Ureter (tissue), 1 donor: Measurements from ENCODE around the gene YWHAH. TPM values are rescaled to one million over a fixed set of nuclear protein-coding genes. Genes with fewer than 3 reads are reported as not detected.
A peak's percentile ranks its signal among the peaks of the same experiment; 100 is the strongest.

Experiments
- DNase-seq: peaks from one replicate; pipeline ENCODE4 v3.0.0-alpha.2; 2020; ENCODE audit warnings: low spot score
- total RNA-seq: library from RNA; stranded (reverse); gene quantifications from one replicate; pipeline ENCODE4 v1.2.4, GENCODE V29; 2023
- donor health status: DM: yes; HTN: yes; CAD: no.

YWHAH gene
- total RNA-seq, 1 donor from 2014 or later = 86.7 TPM

- DNase-seq = no peak
Measured at GRCh38 chr22:31923136-31923535, 21.2 kb upstream of the YWHAH start.

- DNase-seq = no peak
Measured at GRCh38 chr22:31923747-31924146, 20.6 kb upstream of the YWHAH start.

GRCh38 chr22:31925056-31925455 lies 19.3 kb upstream of the YWHAH start:
- DNase-seq = no peak

- DNase-seq = no peak
Measured at GRCh38 chr22:31926024-31926423, 18.3 kb upstream of the YWHAH start.

DNA sequence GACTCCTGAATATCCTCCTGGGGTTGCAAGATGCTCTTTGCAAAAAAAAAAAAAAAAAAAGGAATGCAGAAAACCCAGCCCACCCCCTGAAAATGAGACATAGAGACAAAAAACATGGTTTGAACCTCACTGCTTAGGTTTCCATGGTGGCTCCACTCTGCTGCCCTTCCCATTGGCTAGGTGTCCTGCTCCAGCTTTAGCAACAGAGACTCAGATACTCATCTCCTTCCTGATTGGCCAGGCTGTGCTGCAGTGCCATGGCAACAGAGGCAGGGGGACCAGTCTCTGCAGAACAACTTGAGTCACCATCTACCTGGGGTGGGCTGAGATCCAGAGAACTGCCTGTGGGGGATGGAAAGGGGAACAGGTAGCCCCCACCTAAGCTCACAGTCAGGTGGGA lies 17.4 kb upstream of the YWHAH start:
- no peak for DNase-seq

GRCh38 chr22:31927562-31927961 lies 16.8 kb upstream of the YWHAH start:
- DNase-seq = no peak

- no peak for DNase-seq
Measured at GRCh38 chr22:31929167-31929930, 15.0 kb upstream of the YWHAH start.

DNA sequence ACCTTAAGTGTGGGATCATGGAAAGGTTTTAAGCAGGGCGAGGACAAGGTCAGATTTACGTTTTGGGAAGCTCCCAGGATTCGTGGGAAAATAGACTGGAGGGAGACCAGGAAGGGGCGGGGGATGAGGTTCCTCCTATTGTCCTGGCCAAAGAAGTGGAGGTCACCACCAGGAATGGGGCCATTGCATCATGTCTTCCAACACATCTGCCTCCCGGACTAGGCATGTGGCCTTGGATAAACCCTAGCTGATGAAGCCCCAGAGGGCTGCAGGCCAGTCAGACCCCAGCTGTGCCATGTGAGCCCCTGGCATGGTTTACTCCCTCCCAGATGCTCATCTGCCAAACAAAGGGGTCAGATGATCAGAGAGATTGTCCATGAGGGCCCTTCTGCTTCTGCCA lies 11.5 kb upstream of the YWHAH start:
- DNase-seq = no peak

DNA sequence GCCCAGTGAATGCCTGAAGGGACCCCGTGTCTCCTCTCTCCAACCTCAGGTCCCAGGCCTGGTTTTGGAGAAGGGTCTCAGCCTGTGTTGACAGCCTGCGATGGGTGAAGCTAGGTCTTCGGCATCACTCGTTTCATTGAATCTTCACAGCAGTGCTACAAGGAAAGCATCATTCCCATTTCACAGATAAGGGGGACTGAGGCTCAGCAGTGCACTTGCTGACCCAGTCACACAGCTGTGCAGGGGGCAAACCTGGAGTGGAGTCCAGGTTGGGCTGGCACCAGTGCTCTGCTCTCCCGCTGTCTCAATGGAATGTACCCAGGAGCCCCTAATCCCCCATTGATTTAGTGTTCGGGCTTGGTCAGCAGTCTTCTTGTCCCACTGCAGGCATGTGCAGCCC lies 10.9 kb upstream of the YWHAH start:
- no peak for DNase-seq

GRCh38 chr22:31933816-31934482 lies 10.4 kb upstream of the YWHAH start:
- no peak for DNase-seq

DNA sequence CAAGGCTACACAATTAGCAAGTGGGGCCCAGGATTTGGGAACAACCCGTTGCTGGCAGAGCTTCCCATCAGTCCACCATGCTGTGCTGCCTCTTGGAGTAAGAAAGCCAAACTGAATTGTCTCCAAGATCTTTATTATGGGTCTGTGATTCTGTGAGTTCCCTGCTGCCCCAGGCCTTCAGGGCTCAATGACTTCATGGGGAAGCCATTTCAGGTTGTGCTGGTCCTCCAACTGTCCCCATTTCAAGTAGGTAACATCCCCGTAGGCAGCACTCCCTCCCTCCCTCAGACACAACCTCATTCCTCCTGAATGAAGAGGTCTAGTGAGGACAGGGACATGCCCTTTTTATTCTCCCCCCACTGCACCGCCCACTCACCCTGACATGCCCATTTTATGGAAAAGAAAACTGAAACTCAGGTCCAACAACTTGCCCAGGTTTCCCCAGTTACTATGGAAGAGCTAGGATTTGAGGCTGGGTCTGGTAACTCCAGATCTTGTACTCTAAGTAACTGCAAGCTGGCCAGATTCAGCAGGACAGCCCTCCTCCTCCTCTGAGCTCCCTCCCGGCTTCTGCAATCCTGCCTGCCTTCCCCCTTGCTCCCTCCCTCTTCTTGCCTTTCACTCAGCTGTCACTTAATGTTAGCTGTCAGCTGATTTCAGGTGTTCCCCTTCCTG lies 8.2 kb upstream of the YWHAH start:
- no peak for DNase-seq

DNA sequence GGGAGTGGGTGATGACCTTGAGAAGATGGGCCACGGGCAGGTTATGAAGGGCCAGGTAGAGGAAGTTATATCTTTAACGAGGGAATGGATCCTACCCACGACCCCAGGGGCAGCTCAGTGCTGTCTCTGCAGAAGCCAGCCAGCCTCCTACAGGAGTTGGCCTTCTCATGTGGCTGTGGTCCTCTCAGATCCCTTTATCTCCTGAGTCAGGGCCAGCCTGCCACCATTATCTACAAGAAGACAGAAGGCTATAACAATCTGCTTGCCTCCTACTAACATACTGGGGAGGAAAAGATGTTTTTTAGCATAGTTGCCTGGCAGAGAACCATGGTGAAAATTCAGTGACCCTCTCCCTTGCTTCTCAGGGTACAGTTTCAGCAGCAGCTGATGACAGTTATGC lies 7.0 kb upstream of the YWHAH start:
- DNase-seq = no peak

- DNase-seq = no peak
Measured at GRCh38 chr22:31938296-31938695, 6.0 kb upstream of the YWHAH start.

GRCh38 chr22:31940506-31940905 lies 3.8 kb upstream of the YWHAH start:
- DNase-seq = no peak

DNA sequence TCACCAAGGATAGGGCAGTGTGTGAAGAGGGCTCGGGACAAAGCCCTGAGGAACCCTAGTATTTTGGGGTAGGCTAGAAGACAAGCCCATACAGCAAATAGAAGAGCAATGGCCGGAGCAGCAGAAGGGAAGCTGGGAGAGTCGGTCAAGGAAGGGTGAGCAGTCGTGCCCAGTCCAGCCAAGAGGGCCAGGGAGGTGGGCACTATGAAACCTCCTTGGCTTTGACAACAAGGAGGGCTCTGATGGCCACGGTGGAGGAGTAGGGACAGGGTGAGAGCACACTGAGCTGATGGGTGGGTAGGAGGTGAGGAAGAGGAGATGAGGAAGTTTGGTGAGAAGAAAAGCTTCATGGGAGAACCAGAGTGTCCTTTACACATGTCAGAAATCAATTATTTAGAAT lies 2.2 kb upstream of the YWHAH start:
- no peak for DNase-seq

GRCh38 chr22:31943206-31943977 lies 943 bp upstream of the YWHAH start:
- peak; percentile 48 for DNase-seq

DNA sequence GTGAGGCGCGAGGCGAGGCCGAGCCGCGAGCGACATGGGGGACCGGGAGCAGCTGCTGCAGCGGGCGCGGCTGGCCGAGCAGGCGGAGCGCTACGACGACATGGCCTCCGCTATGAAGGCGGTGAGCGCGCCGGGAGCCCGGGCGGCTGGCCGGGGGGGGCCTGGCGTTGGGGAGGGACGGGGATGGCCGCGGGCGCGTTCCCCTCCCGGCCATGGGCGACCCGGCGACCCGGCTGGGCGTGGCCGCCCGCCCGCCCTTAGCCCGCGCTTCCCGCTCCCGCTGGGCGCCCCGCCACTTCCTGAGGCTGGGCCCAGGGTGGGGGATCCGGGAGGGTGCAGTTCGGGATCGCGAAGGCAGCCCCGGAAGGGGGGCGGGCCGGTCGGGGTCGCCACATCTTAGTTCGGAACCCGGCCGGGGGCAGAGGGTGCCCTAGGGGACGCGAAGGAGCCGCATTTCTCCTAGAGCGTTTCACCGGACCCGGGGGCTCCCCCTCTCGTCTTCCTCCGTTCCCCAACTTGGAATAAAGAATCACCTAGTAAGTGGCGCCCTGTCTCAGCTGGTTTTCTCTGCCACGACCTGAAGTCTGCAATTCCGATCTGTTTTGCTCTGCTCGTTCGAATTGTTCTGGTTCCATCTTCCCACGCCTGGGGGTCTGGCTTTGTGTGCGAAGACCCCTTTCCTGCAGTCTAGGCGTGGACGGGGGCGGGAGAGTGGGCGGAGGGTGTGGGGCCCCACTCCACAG lies 536 bp downstream of the YWHAH start:
- DNase-seq = peak; percentile 62

GRCh38 chr22:31945443-31945855 lies 1.1 kb downstream of the YWHAH start:
- DNase-seq = no peak

DNA sequence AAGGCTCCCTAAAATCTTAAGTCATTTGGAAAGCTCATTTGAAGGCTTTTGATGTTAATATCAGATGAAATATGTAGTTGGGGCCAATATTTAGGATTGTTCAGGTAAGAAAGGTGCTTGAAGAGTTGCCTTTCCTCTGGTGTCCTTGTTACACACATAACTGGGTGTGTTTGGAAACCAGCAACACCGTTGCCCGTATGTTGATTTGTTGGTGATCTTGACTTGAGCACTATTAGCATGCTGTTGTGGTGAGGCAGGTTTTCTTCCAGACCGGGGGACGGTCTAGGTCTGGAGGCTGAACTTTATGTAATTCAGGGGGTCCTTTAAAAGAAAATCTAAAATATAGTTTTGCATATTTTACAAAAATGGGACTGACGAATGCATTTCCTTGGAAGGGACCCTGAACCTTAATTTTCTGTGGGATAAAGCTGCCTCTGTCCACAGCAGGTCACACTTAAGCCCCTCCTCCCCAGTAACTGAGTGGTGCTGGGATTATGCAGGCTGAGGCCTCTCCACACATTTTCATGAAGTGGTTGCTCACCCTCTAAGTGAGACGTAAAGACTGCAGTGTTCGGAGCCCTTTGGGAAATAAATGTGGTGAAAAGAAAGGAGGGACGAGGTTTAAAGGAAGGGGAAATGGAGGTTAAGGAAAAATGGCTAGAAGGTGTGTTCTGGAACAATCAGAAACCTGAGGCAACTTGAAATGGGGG lies 1.8 kb downstream of the YWHAH start:
- DNase-seq = no peak

GRCh38 chr22:31947296-31947695 lies 3.0 kb downstream of the YWHAH start:
- DNase-seq = no peak

DNA sequence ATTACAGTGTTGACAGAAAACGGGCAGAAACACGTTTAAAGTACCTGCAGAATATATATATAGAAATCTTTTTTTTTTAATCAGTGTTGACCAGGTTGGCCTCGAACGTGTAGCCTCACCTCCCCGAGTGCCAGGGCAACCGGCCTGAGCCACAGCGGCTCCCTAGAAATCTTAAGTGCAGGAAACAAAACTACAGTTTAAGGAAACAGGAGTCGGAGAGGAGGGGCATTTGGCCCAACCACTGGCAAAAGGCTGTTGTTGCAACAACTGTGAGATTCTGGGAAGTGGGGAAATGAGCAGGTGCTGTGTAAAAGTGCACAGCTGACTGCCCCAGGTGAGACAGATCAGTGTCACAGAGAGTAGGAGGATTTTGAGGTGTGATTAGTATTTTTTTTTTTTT lies 3.7 kb downstream of the YWHAH start:
- DNase-seq = no peak
